ENCODE data around the gene RSBN1.

Gene RSBN1

DNA sequence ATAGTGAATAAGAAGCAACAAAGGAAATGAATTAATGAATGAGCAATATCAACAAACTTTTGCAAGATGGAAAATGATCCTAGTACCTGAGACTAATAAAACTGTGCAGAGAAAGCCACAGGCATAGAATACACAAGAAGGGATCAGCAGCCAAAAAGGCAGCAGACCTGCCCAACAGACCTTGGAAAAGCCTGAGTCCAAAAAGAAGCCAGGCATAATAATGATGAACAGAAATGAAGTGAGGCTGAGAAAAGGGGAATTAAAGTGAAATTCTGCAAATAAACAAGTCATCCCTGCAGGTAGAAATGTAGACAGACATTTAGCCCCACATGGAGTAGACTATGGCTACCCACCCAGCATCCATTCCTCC, 42.7 kb downstream of the RSBN1 start:
- Histone ChIP-seq H3K4me3 (ENCODE audit: severe bottlenecking) (no peak overlapping the region), H3K27ac (ENCODE audit: poor library complexity, severe bottlenecking) (no peak overlapping the region)
- DNase-seq (ENCODE audit: low spot score), result no peak

DNA sequence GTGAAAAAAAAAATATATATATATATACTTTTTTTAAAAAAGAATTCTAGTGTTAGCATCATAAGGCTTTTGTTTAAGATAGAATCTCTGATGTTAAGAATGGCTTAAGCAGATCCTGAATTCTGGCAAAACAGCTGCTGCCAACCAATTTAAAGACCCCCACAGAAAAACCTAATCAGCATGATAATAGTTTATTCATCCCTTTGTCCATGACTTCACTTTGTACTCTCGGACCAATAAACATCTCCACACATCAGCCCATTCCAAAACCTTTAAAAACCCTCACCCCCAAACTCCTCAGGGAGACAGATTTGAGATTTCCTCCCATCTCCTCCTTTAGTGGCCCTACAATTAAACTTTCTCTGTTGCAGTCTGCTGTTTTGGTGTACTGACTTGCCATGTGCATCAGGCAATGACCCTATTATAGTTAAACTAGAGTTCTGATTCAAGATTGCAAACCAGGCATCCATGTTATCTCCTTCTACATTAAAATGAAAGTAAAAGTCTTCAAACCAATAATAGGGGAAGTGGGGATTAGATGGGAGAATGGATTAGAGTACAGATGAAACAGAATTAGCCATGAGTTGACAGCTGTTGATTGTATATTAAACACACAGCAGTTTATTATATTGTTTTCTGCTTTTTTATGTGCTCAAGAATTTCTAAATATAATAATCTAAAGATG, 43.2 kb downstream of the RSBN1 start:
- TF ChIP-seq, protein P1, sequence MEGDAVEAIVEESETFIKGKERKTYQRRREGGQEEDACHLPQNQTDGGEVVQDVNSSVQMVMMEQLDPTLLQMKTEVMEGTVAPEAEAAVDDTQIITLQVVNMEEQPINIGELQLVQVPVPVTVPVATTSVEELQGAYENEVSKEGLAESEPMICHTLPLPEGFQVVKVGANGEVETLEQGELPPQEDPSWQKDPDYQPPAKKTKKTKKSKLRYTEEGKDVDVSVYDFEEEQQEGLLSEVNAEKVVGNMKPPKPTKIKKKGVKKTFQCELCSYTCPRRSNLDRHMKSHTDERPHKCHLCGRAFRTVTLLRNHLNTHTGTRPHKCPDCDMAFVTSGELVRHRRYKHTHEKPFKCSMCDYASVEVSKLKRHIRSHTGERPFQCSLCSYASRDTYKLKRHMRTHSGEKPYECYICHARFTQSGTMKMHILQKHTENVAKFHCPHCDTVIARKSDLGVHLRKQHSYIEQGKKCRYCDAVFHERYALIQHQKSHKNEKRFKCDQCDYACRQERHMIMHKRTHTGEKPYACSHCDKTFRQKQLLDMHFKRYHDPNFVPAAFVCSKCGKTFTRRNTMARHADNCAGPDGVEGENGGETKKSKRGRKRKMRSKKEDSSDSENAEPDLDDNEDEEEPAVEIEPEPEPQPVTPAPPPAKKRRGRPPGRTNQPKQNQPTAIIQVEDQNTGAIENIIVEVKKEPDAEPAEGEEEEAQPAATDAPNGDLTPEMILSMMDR (IDR thresholded peaks at IDR 0.05; ENCODE audit: poor library complexity, severe bottlenecking), result no peak
- DNase-seq (ENCODE audit: low spot score), result no peak
- Histone ChIP-seq H3K4me3 (ENCODE audit: severe bottlenecking) (no peak overlapping the region), H3K36me3 (ENCODE audit: low read depth) (peaks cover 47% of the 10 kb centered on the region), H3K27ac (ENCODE audit: poor library complexity, severe bottlenecking) (no peak overlapping the region), H3K9me3 (ENCODE audit: severe bottlenecking) (no peaks in the 10 kb centered on the region), H3K4me1 (ENCODE audit: insufficient read depth, poor library complexity, severe bottlenecking) (no peaks in the 10 kb centered on the region), H3K27me3 (ENCODE audit: insufficient read depth, poor library complexity, severe bottlenecking) (no peaks in the 10 kb centered on the region)
- ATAC-seq (ENCODE audit: low read depth), result no peak

More for the DNA sequence above, 42.7 kb downstream of the RSBN1 start:
- H3K4me1 ChIP-seq (ENCODE audit: insufficient read depth, poor library complexity, severe bottlenecking), result no peaks in the 10 kb centered on the region
- H3K27me3 ChIP-seq (ENCODE audit: insufficient read depth, poor library complexity, severe bottlenecking), result no peaks in the 10 kb centered on the region
- TF ChIP-seq, protein P1 (IDR thresholded peaks at IDR 0.05; ENCODE audit: poor library complexity, severe bottlenecking), result no peak
- no peak for ATAC-seq (ENCODE audit: low read depth)
- H3K9me3 ChIP-seq (ENCODE audit: severe bottlenecking), result no peaks in the 10 kb centered on the region
- peaks cover 47% of the 10 kb centered on the region for H3K36me3 ChIP-seq (ENCODE audit: low read depth)

DNA sequence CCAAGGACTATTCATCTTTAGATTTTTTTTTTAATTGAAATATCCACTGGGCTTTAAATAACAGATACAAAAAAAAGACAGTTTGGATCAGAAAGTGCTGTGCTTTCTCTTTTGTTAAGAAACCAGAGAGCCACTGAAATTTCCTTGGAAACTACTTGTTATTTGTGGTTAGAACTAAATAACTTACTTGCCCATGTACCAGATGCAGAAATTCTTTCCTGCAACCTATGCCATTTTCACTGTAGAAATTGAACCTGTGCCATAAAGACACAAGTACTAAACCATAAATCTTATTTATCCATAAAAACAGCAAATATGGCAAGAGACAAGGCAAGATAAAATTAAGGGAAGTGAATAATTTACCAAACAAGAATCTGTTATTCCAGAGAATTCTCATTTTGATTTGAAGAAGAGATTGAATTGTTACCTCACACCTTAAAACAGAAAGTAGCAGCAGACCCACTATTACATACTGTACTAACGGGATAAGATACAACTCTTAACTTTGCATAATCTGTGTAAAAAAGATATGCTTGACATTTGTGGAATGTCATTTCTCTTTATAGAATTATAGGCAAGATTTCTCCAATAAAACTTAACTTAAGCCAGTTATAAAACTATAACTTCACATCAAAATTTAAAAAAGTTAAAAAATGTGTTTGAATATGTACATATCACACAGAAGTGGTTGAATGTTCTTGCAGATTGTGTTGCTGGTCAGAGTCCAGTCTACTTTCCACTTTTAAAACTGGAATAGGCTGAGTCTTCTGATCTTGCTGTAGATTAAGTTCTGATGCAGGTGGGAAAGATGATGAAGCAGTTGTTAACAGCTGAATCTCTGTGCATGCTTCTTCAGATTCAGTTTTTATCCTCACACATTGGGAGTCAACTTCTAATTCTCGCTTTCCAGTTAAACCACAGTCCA, 46.7 kb downstream of the RSBN1 start:
- ATAC-seq (ENCODE audit: low read depth) (no peak), DNase-seq (ENCODE audit: low spot score) (no peak)
- peaks cover 37% of the 10 kb centered on the region for H3K36me3 ChIP-seq (ENCODE audit: low read depth)
- H3K4me1 ChIP-seq (ENCODE audit: insufficient read depth, poor library complexity, severe bottlenecking), result no peaks in the 10 kb centered on the region
- no peaks in the 10 kb centered on the region for H3K27me3 ChIP-seq (ENCODE audit: insufficient read depth, poor library complexity, severe bottlenecking)
- no peak overlapping the region for H3K4me3 ChIP-seq (ENCODE audit: severe bottlenecking)
- no peak overlapping the region for H3K27ac ChIP-seq (ENCODE audit: poor library complexity, severe bottlenecking)
- TF ChIP-seq, protein P1 (IDR thresholded peaks at IDR 0.05; ENCODE audit: poor library complexity, severe bottlenecking), result no peak
- no peaks in the 10 kb centered on the region for H3K9me3 ChIP-seq (ENCODE audit: severe bottlenecking)

DNA sequence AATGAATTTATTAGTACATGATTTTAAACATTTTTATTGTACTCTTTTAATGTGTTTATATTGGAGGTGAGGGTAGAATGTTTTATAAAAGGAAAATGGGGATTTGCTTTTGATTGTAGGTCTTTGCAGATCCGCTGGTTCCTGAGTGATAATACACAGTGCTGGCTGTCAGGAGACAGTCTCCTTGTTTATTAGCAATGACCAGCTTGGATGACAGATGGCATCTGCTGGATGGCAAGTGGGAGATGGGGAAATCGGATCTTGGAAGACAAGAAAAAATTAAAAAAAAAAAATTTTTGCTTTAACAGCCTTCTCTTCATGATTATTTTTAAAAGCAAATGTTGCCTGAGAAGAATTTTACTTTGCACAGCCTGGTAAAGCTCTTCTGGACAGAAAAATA, 48.6 kb downstream of the RSBN1 start:
- H3K27ac ChIP-seq (ENCODE audit: poor library complexity, severe bottlenecking), result no peak overlapping the region
- ATAC-seq (ENCODE audit: low read depth) (no peak), DNase-seq (ENCODE audit: low spot score) (no peak)
- H3K27me3 ChIP-seq (ENCODE audit: insufficient read depth, poor library complexity, severe bottlenecking), result no peaks in the 10 kb centered on the region
- peaks cover 33% of the 10 kb centered on the region for H3K36me3 ChIP-seq (ENCODE audit: low read depth)
- H3K4me3 ChIP-seq (ENCODE audit: severe bottlenecking), result no peak overlapping the region
- TF ChIP-seq, protein P1 (IDR thresholded peaks at IDR 0.05; ENCODE audit: poor library complexity, severe bottlenecking), result no peak
- no peaks in the 10 kb centered on the region for H3K4me1 ChIP-seq (ENCODE audit: insufficient read depth, poor library complexity, severe bottlenecking)
- no peaks in the 10 kb centered on the region for H3K9me3 ChIP-seq (ENCODE audit: severe bottlenecking)

All from RWPE2 (cell line).